Ishikawa (cell line): Measurements from ENCODE around the gene ABCD3.

Experiments
- CEBPB ChIP-seq: IDR thresholded peaks from 2 replicates; pipeline ENCODE4 v1.6.1; 2012
- CREB1 ChIP-seq: IDR thresholded peaks from 2 replicates; pipeline ENCODE4 v1.6.1; 2012; ENCODE audit warnings: low read depth
- EGR1 ChIP-seq: IDR thresholded peaks from 2 replicates; pipeline ENCODE4 v1.6.1; 2012
- EP300 ChIP-seq: IDR thresholded peaks from 2 replicates; pipeline ENCODE4 v1.6.1; 2012; ENCODE audit warnings: borderline replicate concordance
- FOXM1 ChIP-seq: IDR thresholded peaks from 2 replicates; pipeline ENCODE4 v1.6.1; 2012; ENCODE audit warnings: low read depth, borderline replicate concordance
- MAX ChIP-seq: IDR thresholded peaks from 2 replicates; pipeline ENCODE4 v1.6.1; 2012
- NFIC ChIP-seq: IDR thresholded peaks from 2 replicates; pipeline ENCODE4 v1.6.1; 2012
- RAD21 ChIP-seq: IDR thresholded peaks from 2 replicates; pipeline ENCODE4 v1.6.1; 2012; ENCODE audit warnings: low read depth
- REST ChIP-seq: IDR thresholded peaks from 2 replicates; pipeline ENCODE4 v1.6.1; 2012; ENCODE audit warnings: low read depth, mild to moderate bottlenecking
- TAF1 ChIP-seq: IDR thresholded peaks from 2 replicates; pipeline ENCODE4 v1.6.1; 2012; ENCODE audit warnings: low read depth, mild to moderate bottlenecking
- TCF12 ChIP-seq: IDR thresholded peaks from 2 replicates; pipeline ENCODE4 v1.6.1; 2012; ENCODE audit warnings: low read depth
- TEAD4 ChIP-seq: IDR thresholded peaks from 2 replicates; pipeline ENCODE4 v1.6.1; 2012
- USF1 ChIP-seq: IDR thresholded peaks from 2 replicates; pipeline ENCODE4 v1.6.1; 2012
- YY1 ChIP-seq: IDR thresholded peaks from 2 replicates; pipeline ENCODE4 v1.6.1; 2012; ENCODE audit warnings: low read depth
- ZBTB7A ChIP-seq: IDR thresholded peaks from 2 replicates; pipeline ENCODE4 v1.6.1; 2012; ENCODE audit warnings: low read depth

ABCD3 gene

GRCh38 chr1:94433866-94434265 lies 15.7 kb downstream of the ABCD3 start:
- TF ChIP-seq USF1 (no peak), NFIC (no peak)

GRCh38 chr1:94434365-94435045 lies 16.3 kb downstream of the ABCD3 start:
- TF ChIP-seq YY1 (no peak), RAD21 (no peak), MAX (no peak), USF1 (no peak), EGR1 (no peak), TCF12 (no peak), TAF1 (no peak), EP300 (no peak), CEBPB (no peak), TEAD4 (no peak), ZBTB7A (no peak), NFIC (no peak), REST (no peak), CREB1 (no peak), FOXM1 (no peak)

GRCh38 chr1:94438692-94439276 lies 20.6 kb downstream of the ABCD3 start:
- no peak for TF ChIP-seq EP300
- no peak for TF ChIP-seq RAD21
- no peak for TF ChIP-seq CEBPB
- no peak for TF ChIP-seq TAF1

GRCh38 chr1:94440088-94440487 lies 21.9 kb downstream of the ABCD3 start:
- TF ChIP-seq MAX (no peak), FOXM1 (no peak), TCF12 (no peak), RAD21 (no peak), NFIC (no peak), CEBPB (no peak), TEAD4 (no peak), YY1 (no peak), ZBTB7A (no peak), EP300 (no peak), EGR1 (no peak)

- TF ChIP-seq NFIC, result no peak
Measured at GRCh38 chr1:94456736-94457135, 38.5 kb downstream of the ABCD3 start.

GRCh38 chr1:94462606-94463005 lies 44.4 kb downstream of the ABCD3 start:
- no peak for TF ChIP-seq EP300
- TF ChIP-seq YY1, result no peak
- TF ChIP-seq NFIC, result no peak
- no peak for TF ChIP-seq ZBTB7A
- no peak for TF ChIP-seq RAD21
- TF ChIP-seq EGR1, result no peak
- no peak for TF ChIP-seq TEAD4
- TF ChIP-seq TCF12, result no peak
- no peak for TF ChIP-seq USF1
- TF ChIP-seq CEBPB, result no peak
- no peak for TF ChIP-seq MAX
- no peak for TF ChIP-seq TAF1
- no peak for TF ChIP-seq FOXM1
- no peak for TF ChIP-seq CREB1
- TF ChIP-seq REST, result no peak
